Stimulated activated CD8-positive, alpha-beta memory T cell treated with anti-CD3 and anti-CD28 coated beads, Interleukin-7, amount 100 ng/mL, for 1 hour (primary cell): ENCODE results near the gene SLC2A1.
"Not testable (repeated sequence)": the region's sequence is repeated elsewhere in the genome, so short reads cannot be mapped to it uniquely, and the experiment has no call there.

Experiments used
- DNase-seq, 2 donors: peaks; one replicate each; pipeline ENCODE4 v3.0.0-alpha.2; 2020; ENCODE audit warnings: low read depth in 2 of 2

The SLC2A1 gene

DNA sequence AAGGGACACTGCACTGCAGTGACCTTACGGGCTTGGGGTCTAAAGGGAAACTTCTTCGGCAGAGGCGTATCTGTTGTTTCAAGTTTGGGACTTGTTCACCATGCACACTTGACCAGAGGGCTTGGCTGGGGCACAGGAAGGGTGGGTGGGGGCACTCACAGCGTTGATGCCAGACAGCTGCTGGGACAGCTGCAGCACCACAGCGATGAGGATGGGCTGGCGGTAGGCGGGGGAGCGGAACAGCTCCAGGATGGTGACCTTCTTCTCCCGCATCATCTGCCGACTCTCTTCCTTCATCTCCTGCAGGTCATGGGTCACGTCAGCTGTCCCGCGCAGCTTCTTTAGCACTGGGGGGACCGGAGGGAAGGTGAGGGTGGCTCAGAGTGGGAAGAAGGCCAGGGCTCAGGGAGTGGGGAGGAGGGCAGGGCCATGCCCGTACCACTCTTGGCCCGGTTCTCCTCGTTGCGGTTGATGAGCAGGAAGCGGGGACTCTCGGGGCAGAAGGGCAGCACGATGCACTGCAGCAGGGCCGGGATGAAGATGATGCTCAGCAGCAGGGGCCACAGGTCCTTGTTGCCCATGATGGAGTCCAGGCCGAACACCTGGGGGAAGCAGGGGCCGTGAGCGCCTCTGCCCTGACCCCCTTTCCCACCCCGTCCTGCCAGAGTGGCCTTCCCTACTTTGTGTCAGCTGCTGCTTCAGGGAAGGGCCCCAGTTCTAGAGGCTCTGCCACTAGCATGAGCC is 29.1 kb downstream of the SLC2A1 start:
- no peak for DNase-seq

- no peak for DNase-seq
Measured at GRCh38 chr1:42928859-42929258, 29.8 kb downstream of the SLC2A1 start.

DNA sequence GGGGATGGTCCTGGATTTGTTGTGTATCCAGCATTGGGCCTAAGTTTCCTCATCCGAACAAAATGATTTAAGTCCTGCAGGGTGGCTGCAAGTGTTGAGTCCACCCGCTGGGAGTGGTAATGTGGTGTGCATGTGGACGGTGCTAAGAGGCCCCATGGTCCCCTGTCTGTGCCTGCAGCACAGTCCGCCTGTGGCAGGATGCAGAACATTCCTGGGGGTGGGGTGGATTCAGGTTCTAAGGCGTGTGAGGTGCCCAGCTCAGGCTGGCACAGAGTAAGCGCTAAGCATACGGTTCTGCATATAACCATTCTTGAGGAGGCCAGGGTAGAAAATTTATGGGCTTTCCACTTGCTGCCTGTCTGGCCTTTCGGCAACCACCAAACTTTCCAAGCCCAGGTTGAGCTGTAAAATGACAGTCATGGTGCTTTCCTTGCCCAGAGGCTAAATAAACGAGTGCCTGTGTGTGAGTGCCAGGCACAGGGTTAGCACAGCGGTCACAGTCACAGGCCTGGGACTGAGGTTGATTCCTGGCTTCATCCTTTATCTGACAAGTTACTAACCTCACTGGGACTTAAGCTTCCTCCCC is 30.7 kb downstream of the SLC2A1 start:
- no peak for DNase-seq

DNA sequence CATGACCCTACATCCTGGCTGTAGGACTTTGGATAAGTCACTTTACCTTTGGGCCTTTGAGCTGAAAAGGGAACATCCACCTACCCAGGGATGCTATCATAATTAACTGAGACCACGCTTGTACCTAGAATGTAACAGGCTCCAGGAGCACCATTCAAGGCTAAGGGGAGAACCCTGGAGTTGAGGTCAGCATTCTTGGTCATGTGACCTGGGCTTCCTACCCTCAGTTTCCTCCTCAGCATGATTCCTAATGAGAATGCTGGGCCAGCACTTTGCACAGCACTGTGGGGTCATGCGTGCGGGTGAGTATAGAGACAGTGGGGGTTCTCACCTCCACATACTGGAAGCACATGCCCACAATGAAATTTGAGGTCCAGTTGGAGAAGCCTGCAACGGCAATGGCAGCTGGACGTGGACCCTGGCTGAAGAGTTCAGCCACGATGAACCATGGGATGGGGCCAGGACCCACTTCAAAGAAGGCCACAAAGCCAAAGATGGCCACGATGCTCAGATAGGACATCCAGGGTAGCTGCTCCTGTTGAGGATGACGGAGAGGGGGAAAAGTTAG is 31.3 kb downstream of the SLC2A1 start:
- no peak for DNase-seq

DNA sequence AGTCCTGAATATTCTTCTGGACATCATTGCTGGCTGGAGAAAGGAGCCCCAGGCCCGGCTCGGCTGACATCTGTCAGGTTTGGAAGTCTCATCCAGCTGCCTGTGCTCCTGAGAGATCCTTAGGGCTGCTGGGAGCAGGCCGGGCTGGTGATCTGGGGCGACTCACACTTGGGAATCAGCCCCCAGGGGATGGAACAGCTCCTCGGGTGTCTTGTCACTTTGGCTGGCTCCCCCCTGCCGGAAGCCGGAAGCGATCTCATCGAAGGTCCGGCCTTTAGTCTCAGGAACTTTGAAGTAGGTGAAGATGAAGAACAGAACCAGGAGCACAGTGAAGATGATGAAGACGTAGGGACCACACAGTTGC is 31.8 kb downstream of the SLC2A1 start:
- no peak for DNase-seq

DNA sequence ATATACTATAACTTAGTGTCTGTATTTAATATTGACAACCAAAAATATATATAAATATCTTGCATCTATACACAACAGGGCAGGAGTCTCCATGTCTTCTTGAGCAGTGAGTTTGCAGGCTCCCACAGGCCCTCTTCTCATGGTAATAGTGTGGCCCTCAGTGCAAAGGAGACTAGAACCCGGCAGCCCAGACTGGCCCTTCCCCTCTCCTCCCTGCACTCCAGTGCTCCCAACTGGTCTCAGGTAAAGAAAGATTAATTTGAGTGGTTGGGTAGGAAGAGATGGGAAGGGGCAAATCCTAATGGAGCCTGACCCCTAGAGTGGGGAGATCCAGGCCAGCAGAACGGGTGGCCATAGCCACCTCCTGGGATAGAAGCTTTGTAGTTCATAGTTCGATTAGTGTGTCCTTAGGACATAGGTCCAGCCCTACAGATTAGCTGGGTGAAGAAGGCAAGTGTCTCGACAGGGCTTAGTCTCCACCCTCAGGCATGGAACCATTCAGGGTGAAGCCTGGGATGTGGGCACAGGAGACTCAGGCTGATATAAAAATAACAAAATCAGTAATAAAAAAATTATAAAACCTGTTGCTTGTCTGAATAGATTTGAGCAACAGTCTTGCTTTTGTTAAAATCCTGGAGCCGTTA is 32.3 kb downstream of the SLC2A1 start:
- DNase-seq, result no peak

DNA sequence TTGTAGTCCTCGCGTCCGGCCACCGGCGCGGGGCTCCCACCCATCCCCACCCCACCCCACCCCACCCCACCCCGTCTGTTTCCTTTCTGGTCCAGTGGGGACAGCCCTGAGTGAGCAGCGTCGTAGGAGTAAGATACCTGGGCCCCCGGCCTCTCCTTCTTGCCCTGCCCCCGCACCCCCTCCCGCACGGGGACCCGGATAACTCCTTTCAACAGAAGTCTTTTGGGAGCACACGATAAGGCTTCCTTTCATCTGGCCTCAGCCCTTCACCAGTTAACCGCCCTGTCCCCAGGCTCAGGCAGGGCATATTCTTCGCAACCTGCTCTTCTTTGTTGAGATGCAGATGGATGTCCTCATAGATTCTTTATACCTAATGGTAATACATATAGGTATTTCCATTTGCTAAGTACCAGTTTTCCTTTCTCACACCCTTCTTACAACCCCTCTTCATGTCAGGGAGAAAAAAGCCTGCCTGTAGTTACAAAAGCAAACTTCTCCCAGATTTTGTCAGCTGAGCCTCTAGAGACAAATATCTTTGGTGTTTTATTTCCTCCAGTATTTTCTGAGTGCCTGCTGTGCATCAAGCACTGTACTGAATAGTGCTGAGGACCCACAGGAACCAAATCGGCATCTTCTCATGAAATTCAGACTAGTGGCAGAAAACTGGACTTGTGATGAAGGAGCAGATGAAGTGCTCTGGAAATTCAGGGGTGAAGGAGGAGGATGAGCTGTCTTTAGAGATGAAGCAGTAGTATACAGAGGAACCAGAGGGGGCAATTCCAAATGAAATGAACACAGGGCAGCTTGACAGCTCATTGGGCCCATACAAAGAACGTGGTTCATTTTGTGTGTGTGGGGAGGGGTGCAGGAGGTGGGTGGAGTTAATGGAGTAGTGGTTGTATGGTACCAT is 33.6 kb downstream of the SLC2A1 start:
- DNase-seq, result no peak

DNA sequence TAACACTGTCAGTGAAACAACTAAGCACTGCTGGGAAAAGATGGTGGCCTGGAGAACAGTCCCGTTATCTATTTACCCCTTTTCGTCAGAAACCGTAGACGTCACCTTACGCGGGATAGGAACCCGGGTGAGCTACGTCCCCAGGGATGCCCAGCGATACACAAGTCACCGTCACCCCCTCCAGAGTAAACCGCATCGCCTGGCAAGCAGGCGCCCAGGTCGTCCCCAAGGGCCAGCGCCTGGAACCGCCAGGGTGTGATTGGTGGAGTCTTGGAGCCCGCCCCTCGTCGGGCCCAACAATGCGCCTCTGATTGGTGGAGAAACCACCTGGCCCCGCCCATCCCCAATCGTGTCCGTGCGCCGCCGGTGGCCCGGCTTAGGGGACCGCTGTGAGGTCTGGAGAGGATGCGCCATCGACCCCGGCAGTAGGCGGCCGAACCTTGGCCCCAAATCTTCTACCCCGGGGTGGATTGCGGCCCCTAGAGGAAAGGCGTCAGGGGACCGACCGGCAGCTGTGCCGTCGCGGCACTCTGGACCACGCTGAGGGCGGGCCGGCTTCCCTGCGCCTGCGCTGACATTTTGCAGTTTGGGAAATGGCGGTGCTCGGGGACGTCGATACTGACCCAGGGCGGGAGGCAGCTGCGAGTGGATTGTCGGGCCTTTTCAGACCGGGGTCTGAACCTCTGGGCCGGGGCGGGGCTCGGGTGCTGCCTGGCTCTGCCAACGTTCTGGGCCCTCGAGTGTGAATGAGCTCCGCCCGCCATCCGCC is 34.4 kb downstream of the SLC2A1 start:
- peak; percentile 80 to 84 for DNase-seq

- DNase-seq, result no peak
Measured at GRCh38 chr1:42923367-42924081, 35.1 kb downstream of the SLC2A1 start.

GRCh38 chr1:42922687-42923366 is 35.8 kb downstream of the SLC2A1 start:
- DNase-seq, result no peak

GRCh38 chr1:42921769-42922168 is 36.9 kb downstream of the SLC2A1 start:
- no peak for DNase-seq

DNA sequence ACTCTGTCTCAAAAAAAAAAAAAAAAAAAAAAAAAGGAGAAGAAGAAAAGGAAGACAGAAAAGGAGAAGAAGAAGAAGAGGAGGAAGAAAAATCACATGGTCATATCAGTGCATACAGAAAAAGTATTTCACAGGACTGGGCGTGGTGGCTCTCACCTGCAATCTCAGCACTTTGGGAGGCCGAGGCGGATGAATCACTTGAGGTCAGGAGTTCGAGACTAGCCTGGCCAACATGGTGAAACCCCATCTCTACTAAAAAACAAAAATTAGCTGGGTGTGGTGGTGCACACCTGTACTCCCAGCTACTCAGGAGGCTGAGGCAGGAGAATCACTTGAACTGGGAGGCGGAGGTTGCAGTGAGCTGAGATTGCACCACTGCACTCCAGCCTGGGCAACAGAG is 39.0 kb downstream of the SLC2A1 start:
- not testable (repeated sequence) for DNase-seq

DNA sequence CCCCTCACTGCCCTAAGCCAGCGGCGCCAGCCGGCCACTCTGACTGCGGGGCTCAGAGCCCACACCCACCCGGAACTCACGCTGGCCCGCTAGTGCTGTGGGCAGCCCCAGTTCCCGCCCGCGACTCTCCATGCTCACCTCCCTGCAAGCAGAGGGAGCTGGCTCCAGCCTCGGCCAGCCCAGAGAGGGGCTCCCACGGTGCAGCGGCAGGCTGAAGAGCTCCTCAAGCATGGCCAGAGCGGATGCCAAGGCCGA is 41.5 kb downstream of the SLC2A1 start:
- no peak for DNase-seq

DNA sequence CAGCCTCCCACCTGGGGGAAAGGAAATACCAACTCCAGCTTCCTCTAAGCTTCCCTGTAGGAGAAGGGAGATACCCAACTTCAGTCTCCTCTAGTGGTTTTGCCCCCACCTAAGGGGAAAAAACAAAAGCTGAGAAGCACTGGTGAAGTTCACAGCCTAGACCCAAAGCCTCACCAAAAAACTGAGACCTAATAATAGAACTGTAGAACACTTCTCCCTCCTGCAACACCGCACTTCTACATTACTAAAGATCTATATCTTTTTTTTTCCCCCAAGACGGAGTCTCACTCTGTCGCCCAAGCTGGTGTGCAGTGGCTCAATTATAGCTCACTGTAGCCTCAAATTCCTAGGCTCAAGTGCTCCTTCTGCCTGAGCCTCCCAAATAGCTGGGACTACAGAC is 43.2 kb downstream of the SLC2A1 start:
- DNase-seq, result no peak

GRCh38 chr1:42914092-42914627 is 44.5 kb downstream of the SLC2A1 start:
- DNase-seq, result no peak

GRCh38 chr1:42913426-42914091 is 45.1 kb downstream of the SLC2A1 start:
- no peak for DNase-seq

DNA sequence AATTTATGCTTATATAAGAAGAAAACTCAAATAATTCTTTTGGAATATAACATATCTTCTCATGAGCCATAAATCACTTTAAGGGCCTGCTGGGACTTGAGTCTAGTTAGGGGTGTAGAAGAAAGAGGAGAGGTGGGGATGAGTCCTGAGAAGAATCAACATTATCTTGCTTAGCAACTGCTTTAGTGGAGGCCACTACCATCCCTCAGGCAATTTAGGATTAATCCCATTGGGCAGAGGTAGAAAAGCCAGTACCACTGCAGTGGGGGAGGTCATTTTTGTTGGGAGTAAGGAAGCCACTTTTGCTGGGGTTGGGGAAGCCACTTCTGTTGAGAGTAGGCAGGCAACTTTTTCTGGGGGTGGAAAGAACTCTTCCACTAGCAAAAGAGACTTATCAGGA is 47.7 kb downstream of the SLC2A1 start:
- no peak for DNase-seq

DNA sequence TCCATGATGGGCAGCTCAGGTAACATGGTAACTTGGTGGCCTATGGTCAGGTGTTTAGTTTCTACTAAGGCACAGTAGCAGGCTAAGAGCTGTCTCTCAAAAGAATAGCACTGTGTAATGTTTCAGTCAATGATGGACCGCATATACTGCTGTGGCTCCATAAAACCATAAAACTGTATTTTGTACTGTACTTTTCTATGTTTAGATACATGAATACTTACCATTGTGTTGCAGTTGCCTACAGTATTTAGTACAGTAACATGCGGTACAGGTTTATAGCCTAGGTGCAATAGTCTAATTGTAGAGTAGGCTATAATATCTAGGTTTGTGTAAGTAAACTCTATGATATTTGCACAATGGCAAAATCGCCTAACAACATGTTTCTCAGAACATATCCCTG is 50.6 kb downstream of the SLC2A1 start:
- DNase-seq, result no peak

GRCh38 chr1:42904434-42904833 is 54.2 kb downstream of the SLC2A1 start:
- DNase-seq, result no peak
